Chondrocyte (in vitro differentiated cells): ENCODE data around the gene IFT122. TPM values are rescaled to one million over a fixed set of nuclear protein-coding genes. Genes with fewer than 3 reads are reported as not detected.
"Not testable (repeated sequence)": the region's sequence is repeated elsewhere in the genome, so short reads cannot be mapped to it uniquely, and the experiment has no call there.

ENCODE experiments used
- DNase-seq: peaks from one replicate; pipeline ENCODE4 v3.0.0; 2021; ENCODE audit warnings: mixed read lengths, low spot score
- H3K27ac Mint-ChIP-seq: one replicate; pipeline ENCODE4 v1.8.0; 2021; ENCODE audit warnings: mild to moderate bottlenecking, moderate library complexity, mixed read lengths; ENCODE audit not compliant: unreplicated experiment
- H3K27me3 Mint-ChIP-seq: 2 replicates; pipeline ENCODE4 v1.8.0; 2021; ENCODE audit warnings: low read depth, mixed read lengths
- H3K36me3 Mint-ChIP-seq: 2 replicates; pipeline ENCODE4 v1.8.0; 2021; ENCODE audit warnings: low read depth, mixed read lengths
- H3K4me1 Mint-ChIP-seq: 2 replicates; pipeline ENCODE4 v1.8.0; 2021; ENCODE audit warnings: low read depth, mild to moderate bottlenecking, mixed read lengths
- H3K4me3 Mint-ChIP-seq: one replicate; pipeline ENCODE4 v1.8.0; 2021; ENCODE audit warnings: mild to moderate bottlenecking, moderate library complexity, mixed read lengths; ENCODE audit not compliant: unreplicated experiment
- H3K9me3 Mint-ChIP-seq: 2 replicates; pipeline ENCODE4 v1.8.0; 2021; ENCODE audit warnings: low read depth, mixed read lengths
- total RNA-seq: library from RNA; stranded (reverse); gene quantifications from 3 replicates; pipeline ENCODE4 v1.2.1, GENCODE V29; 2021
- TF ChIP-seq, protein P1 (sequence below): fragments of 200-600 bp; sonication (generic); IDR thresholded peaks from 2 replicates; pipeline ENCODE4 v1.5.0; 2021; ENCODE audit warnings: antibody characterized with exemption, mild to moderate bottlenecking, moderate library complexity

The IFT122 gene
- total RNA-seq, 1 donor from 2014 or later, result 16.2 TPM

DNA sequence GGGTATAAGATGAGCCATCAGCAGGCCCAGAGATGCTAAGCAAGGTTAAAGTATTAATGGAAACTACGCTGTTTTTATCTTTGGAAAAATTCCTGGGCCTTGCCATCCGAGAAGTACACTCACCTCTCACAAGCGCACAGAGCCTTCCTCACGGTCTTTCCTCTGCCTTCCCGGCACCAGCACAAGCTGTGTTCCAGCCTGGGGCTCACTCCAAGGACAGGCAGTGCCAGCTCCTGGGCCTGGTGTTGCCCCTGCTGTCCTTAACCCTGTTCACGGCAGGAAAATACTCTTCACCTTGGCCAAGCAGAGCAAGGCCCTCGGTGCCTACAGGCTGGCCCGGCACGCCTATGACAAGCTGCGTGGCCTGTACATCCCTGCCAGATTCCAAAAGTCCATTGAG, 74.1 kb downstream of the IFT122 start:
- H3K27ac Mint-ChIP-seq, result no peak overlapping the region

GRCh38 chr3:129514563-129514962, 74.5 kb downstream of the IFT122 start:
- Mint-ChIP-seq H3K36me3 (peaks cover 23% of the 10 kb centered on the region), H3K27ac (no peak overlapping the region), H3K9me3 (no peaks in the 10 kb centered on the region), H3K4me3 (no peak overlapping the region), H3K27me3 (no peaks in the 10 kb centered on the region), H3K4me1 (no peaks in the 10 kb centered on the region)
- DNase-seq, result peak; percentile 78
- TF ChIP-seq, protein P1, sequence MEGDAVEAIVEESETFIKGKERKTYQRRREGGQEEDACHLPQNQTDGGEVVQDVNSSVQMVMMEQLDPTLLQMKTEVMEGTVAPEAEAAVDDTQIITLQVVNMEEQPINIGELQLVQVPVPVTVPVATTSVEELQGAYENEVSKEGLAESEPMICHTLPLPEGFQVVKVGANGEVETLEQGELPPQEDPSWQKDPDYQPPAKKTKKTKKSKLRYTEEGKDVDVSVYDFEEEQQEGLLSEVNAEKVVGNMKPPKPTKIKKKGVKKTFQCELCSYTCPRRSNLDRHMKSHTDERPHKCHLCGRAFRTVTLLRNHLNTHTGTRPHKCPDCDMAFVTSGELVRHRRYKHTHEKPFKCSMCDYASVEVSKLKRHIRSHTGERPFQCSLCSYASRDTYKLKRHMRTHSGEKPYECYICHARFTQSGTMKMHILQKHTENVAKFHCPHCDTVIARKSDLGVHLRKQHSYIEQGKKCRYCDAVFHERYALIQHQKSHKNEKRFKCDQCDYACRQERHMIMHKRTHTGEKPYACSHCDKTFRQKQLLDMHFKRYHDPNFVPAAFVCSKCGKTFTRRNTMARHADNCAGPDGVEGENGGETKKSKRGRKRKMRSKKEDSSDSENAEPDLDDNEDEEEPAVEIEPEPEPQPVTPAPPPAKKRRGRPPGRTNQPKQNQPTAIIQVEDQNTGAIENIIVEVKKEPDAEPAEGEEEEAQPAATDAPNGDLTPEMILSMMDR, result no peak

More for the DNA sequence above, 74.1 kb downstream of the IFT122 start:
- no peak overlapping the region for H3K4me3 Mint-ChIP-seq
- peaks cover 24% of the 10 kb centered on the region for H3K36me3 Mint-ChIP-seq
- H3K4me1 Mint-ChIP-seq, result no peaks in the 10 kb centered on the region
- H3K9me3 Mint-ChIP-seq, result no peaks in the 10 kb centered on the region
- no peaks in the 10 kb centered on the region for H3K27me3 Mint-ChIP-seq
- TF ChIP-seq, protein P1, result no peak
- peak; percentile 46 for DNase-seq

DNA sequence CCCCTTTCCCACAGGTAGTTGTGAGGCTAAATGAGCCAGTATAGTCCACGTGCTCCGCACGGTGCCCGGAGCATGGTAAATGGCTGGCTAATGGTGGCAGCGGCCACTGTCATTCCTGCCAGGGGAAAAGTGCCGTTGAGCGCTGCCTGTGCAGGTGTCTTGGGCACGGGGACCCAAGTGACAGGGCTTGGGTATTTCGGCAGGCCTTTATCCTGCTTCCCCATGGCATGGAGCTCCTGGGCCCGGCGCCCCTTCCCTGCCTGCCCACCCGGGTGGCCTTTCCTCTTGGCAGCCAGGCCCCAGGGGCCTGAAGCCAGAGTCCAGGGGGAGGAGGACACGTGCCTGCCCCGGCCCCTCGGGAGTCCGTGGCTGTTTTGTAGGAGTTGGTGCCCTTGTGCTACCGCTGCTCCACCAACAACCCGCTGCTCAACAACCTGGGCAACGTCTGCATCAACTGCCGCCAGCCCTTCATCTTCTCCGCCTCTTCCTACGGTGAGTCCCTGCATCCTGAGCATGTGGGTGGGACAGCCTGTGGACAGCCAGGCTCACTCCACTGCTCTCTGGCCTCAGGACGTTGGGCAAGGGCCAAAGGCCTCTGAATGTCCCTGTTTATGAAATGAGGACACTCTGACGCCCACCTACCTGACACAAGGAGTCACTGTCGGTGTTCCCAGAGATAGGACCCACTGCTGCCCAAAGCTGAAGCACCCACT, 75.2 kb downstream of the IFT122 start:
- not testable (repeated sequence) for H3K27me3 Mint-ChIP-seq, H3K9me3 Mint-ChIP-seq, H3K27ac Mint-ChIP-seq, H3K4me3 Mint-ChIP-seq, H3K4me1 Mint-ChIP-seq
- H3K36me3 Mint-ChIP-seq, result peaks cover 23% of the 10 kb centered on the region
- DNase-seq, result peak; percentile 51

GRCh38 chr3:129515821-129516432, 75.9 kb downstream of the IFT122 start:
- H3K4me1 Mint-ChIP-seq, H3K4me3 Mint-ChIP-seq, H3K9me3 Mint-ChIP-seq, H3K27me3 Mint-ChIP-seq, H3K27ac Mint-ChIP-seq: not testable (repeated sequence)
- DNase-seq, result peak; percentile 42
- peaks cover 21% of the 10 kb centered on the region for H3K36me3 Mint-ChIP-seq

DNA sequence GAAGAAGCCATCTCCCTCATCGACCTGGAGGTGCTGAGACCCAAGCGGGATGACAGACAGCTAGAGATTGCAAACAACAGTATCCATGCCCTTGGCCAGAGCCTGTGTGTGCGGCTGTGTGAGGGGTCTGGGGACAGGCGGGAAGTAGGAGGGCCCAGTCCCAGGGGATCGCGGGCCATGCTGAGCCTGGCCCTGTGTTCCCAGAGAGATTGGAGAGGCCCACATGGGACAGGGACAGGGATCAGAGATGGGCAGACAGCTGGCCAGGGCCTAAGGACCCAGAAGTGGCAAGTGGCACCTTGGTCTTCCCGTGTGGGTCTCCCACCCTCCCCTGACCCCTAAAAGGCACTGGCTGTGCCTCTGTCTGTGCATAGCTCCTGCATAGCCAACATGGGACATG, 77.5 kb downstream of the IFT122 start:
- TF ChIP-seq, protein P1, result no peak
- peaks cover 18% of the 10 kb centered on the region for H3K36me3 Mint-ChIP-seq
- peaks cover 3% of the 10 kb centered on the region for H3K4me1 Mint-ChIP-seq
- no peaks in the 10 kb centered on the region for H3K27me3 Mint-ChIP-seq
- no peak overlapping the region for H3K27ac Mint-ChIP-seq
- no peak overlapping the region for H3K4me3 Mint-ChIP-seq
- no peak for DNase-seq
- H3K9me3 Mint-ChIP-seq, result no peaks in the 10 kb centered on the region

- Mint-ChIP-seq H3K4me1 (peaks cover 3% of the 10 kb centered on the region), H3K27ac (no peak overlapping the region), H3K27me3 (no peaks in the 10 kb centered on the region), H3K36me3 (peaks cover 15% of the 10 kb centered on the region), H3K9me3 (no peaks in the 10 kb centered on the region), H3K4me3 (no peak overlapping the region)
- TF ChIP-seq, protein P1, result no peak
- no peak for DNase-seq
Observed at GRCh38 chr3:129518038-129518561, 78.1 kb downstream of the IFT122 start.
